DLD1 (cell line): ENCODE results near the gene FLVCR2.
"Not testable (repeated sequence)": the region's sequence is repeated elsewhere in the genome, so short reads cannot be mapped to it uniquely, and the experiment has no call there.

Experiments
- in situ Hi-C: cut with HindIII; loops from 2 replicates; pipeline ENCODE4 v1.10.0; 2017; ENCODE audit warnings: low sequenced_read_pairs

FLVCR2 gene

GRCh38 chr14:75658957-75659356 lies 80.5 kb downstream of the FLVCR2 start:
- in situ Hi-C loops, result no loop called here

DNA sequence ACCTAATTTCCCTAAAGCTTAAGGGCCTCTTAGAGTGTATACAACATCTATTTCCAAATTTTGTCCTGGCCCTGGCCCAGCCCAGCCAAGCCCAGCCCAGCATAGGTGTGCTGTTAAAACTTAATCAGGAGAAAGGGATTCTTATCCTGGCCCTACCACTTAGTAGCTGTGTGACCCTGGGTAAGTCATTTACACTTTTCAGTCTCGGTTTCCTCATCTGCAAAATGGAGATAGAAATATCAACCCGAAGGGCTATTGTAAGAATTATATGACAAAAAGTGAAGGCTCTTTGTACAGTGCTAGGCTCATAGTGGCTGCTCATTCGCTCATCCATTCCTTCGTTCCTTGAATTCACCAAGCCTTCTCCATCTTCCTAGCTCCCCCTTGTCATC lies 81.8 kb downstream of the FLVCR2 start:
- in situ Hi-C loops, result no loop called here

DNA sequence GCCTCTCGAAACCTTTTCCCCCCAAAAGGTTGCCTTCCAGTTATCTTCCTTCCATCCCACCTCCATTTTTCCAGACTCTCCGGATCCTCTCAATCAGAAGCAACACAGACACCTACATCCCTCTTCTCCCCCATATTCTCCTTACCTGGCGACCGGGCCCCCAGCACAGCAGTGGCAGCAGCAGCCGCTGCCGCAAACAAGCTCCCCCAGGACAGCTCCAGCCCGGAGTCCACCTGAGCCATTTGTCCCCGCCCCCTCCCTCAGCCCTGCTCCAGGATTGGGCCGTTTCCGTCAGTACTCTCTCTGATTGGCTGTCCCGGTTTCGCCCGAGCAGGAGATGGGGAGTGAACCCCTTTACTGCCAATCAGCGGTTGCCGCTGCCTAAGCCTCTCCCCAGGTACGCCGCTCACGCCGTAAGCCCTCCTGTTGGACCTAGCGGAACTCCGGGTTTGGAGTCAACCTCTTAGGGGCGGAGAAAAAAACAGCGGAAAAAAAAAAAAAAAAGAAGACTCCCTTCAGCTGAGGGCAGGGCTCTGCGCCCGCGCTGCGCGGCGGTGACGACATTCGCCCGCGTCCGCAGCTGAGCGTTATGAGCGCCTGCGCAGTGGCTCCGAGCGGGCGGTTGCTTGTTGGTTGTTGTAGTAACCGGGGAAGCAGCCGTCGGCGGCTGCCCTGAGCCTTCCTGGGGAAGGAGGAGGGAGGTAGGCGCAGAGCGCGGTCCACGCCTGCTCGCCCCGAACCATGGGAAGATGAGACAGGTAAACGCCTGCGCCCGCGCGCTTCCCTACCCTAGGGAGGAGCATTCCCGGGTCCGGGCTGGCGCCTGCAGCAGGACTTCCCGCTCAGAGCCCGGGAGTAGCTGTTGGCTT lies 82.4 kb downstream of the FLVCR2 start, which contains the start of the genes ERG28 and TTLL5:
Gene ERG28 (minus strand): TSS at position 247 of the 869 bp plus-strand sequence. CDS start 3,374 bp downstream, outside the sequence.
Gene TTLL5 (plus strand): TSS at position 617 of the 869 bp plus-strand sequence. CDS start 1,904 bp downstream, outside the sequence.
- in situ Hi-C loops, result no loop called here

DNA sequence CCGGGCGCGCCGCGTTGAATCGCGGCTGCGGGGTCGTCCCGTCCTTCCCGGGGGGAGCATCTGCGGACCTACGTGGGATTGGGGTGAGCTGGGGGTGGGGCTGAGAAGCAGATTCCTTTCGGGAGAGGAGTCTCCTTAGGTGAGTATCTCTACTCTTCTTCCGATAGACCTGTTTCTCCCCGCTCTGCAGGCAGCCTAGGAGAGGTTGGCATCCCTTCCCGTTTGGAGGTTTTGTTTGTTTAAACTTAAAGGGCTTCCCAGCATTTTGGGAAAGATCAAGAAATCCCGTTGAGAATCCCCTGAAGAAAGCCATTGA lies 83.0 kb downstream of the FLVCR2 start:
- in situ Hi-C loops, result no loop called here

DNA sequence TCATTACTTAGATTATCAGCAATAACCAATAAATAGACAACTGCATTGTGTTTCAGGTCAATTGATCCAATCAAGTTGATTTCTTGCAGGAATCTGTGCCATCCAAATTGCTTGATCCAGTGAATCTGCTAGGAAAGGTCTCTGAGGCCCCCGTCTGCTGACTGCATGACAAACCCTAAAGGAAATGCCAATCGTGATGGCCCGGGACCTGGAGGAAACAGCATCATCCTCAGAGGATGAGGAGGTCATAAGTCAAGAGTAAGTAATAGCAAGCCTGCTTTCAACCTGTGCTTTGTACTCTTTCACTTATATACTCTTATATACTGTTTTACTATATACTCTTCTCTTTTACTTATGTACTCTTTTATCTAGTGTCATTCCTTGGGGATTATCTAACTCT lies 84.5 kb downstream of the FLVCR2 start:
- in situ Hi-C loops, result no loop called here

DNA sequence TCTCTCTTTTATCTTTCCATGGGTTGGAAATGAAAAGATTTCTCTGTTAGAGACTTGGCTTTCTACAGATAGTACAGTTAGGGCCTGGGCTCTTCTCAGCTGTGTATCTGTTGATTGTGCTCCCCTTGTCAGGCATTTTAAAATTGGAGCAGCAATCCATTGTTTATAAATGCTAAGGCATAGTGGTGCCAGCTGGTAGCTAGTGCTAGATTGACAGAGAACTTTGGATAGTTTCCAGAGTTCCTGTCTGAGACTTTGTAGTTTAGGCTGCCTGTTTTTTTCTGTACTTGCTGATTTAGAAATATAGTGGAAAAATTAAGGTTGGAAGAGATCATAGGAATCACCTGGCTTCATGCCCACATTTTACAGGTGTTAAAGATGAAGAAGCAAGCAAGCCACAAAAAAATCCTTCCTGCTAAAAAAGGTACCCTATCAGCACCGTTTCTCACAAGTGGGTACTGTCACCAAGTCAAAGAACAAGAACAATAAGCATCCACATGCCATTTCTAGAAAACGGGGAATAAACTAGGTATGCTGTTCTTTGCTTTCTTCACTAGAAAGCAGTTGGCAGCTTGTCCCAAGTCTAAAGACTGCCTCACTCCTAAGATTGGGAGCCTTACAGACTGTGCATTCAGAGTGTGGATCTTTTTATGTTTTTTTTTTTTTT lies 88.8 kb downstream of the FLVCR2 start:
- in situ Hi-C loops, result no loop called here

GRCh38 chr14:75672605-75673192 lies 94.3 kb downstream of the FLVCR2 start:
- in situ Hi-C loops, result no loop called here

DNA sequence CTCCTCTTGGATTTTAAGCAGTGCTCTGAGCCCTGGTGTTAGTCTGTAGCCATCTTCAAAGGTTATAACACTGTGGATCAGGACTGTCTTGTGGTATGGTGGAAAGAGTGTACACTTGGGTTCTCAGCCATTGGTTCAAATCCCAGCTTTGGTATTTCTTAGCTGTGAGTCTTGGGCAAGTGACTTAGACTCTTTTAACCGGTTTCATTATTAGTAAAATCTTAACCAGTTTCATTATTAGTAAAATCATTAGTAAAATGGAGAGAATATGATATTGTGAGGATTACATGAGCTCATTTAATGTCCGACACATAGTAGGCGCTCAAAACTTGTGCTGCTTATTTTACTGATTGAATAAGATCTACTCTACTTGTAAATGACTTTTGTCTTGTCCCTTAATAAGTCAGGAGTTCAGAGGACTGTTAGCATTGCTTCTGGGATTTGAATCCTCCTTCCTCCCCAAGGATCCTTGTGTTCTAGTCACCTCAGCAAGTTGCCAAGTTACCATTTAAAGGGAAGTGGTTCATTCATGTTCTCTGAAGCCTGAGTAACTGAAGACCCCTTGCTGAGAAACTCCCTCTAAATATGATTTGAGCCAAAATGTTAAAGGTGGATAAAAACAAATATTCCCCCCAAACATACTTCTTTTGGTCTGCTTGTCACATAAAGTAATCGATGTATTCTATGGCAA lies 95.1 kb downstream of the FLVCR2 start:
- in situ Hi-C loops, result no loop called here

- in situ Hi-C loops, result no loop called here
Measured at GRCh38 chr14:75675265-75675960, 97.0 kb downstream of the FLVCR2 start.

DNA sequence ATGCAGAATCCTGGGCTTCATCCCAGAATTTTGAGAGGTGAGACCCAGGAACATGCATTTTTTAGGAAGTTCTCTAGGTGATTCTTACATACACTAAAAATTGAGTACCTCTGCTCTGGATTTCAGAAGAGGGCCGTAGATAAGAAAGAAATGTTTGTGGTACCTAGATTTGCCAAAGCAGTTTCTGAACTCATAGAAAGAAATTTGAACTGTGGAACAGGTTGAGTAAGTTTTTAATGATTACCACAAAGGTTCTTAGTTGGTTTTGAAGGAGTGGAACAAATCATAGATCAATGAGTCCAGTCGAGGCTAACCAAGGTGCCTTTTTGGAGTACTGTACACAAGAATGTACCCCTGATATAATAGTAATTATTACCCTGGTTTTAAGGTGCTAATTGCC lies 107.5 kb downstream of the FLVCR2 start:
- in situ Hi-C loops, result no loop called here

DNA sequence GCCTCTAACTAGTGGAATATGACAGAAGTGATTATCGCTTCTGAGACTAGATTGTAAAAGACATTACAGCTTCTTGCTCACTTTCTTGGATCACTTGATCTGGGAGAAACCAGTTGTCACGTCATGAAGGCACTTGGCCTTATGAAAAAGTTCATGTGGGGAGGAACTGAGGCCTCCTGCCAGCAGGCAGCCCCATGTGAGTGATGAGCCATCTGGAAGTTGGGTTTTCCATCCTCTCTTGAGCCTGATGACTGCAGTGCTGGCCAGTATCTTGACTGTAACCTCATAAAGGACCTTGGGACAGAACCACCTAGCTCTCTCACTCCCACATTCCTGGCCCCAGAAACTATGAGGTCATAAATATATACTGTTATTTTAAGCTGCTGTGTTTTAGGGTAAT lies 110.6 kb downstream of the FLVCR2 start:
- in situ Hi-C loops, result no loop called here

DNA sequence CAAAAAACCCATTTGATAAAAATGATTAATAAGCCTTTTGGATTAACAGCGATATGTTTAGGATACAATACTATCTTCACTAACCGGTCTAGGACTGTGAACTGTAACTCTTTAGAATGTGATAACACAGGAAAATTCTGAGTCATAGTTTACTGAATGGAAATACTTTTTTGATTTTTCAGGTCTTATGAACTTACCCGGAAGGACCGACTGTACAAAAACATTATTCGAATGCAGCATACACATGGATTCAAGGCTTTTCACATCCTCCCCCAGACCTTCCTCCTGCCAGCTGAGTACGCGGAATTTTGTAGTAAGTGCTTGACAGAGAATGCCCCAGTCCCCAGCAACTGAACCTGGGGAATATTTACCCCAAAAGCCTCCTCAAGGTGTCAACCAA lies 111.6 kb downstream of the FLVCR2 start:
- in situ Hi-C loops, result no loop called here

- in situ Hi-C loops, result not testable (repeated sequence)
Measured at GRCh38 chr14:75695025-75695424, 116.6 kb downstream of the FLVCR2 start.

DNA sequence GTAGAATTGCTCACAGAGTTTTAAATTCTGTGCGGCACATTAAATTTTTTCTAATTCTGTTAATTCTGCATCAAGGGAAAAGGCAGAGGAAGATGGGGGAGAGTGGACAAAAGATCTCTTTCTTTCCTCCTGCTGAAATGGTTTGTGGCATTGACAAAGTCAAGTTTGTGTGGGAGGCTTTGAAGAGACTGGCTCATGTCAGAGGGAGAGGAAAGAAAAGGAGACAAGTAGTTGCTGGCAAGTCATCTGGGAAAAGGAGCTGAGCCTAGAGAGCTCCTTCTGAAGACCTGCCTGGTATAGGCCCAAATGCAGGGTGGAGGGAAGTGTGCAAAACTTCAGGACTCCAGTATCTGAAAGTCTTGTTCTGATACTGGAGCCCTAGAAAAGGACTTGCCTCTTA lies 119.0 kb downstream of the FLVCR2 start:
- in situ Hi-C loops, result no loop called here
